SK-N-SH treated with all-trans-retinoic acid at 6 μM for 48 hours (cell line): ENCODE measurements around the gene TCEA3.

ENCODE experiments used
- ATAC-seq: fragments of 200-7000 bp; cut with Tn5 transposase; 3 replicates; pipeline ENCODE4 v1.9.1; 2020; ENCODE audit warnings: mild to moderate bottlenecking, moderate library complexity
- ARNTL ChIP-seq: fragments of 450-650 bp; formaldehyde crosslinking; IDR thresholded peaks from 2 replicates; pipeline ENCODE4 v1.5.0; 2020; ENCODE audit warnings: low read depth, mild to moderate bottlenecking, moderate library complexity, borderline replicate concordance
- BACH2 ChIP-seq: fragments of 250-450 bp; sonication (Bioruptor Pico); IDR thresholded peaks from 2 replicates; pipeline ENCODE4 v1.9.0; 2021; ENCODE audit warnings: mild to moderate bottlenecking, borderline replicate concordance
- CSDC2 ChIP-seq: fragments of 250-450 bp; sonication (Bioruptor Pico); IDR thresholded peaks from 2 replicates; pipeline ENCODE4 v1.5.0; 2020; ENCODE audit warnings: mild to moderate bottlenecking, moderate library complexity
- ESRRG ChIP-seq: fragments of 250-450 bp; sonication (Bioruptor Pico); IDR thresholded peaks from 2 replicates; pipeline ENCODE4 v1.6.1; 2021; ENCODE audit warnings: mild to moderate bottlenecking
- ISL1 ChIP-seq: fragments of 250-450 bp; sonication (Bioruptor Pico); IDR thresholded peaks from 2 replicates; pipeline ENCODE4 v2.1.2; 2022; ENCODE audit warnings: mild to moderate bottlenecking, moderate library complexity
- OSR1 ChIP-seq: fragments of 250-450 bp; sonication (Bioruptor Pico); IDR thresholded peaks from 2 replicates; pipeline ENCODE4 v1.8.0; 2022; ENCODE audit warnings: moderate library complexity, mild to moderate bottlenecking, inconsistent platforms
- PATZ1 ChIP-seq: fragments of 250-450 bp; sonication (Bioruptor Pico); IDR thresholded peaks from 2 replicates; pipeline ENCODE4 v1.8.0; 2020; ENCODE audit warnings: mild to moderate bottlenecking, moderate library complexity, borderline replicate concordance
- POU6F1 ChIP-seq: fragments of 250-450 bp; sonication (Bioruptor Pico); IDR thresholded peaks from 2 replicates; pipeline ENCODE4 v1.8.0; 2021; ENCODE audit warnings: low read depth, mild to moderate bottlenecking, moderate library complexity, borderline replicate concordance
- RARB ChIP-seq: fragments of 250-450 bp; sonication (Bioruptor Pico); IDR thresholded peaks from 2 replicates; pipeline ENCODE4 v1.8.0; 2021; ENCODE audit warnings: mild to moderate bottlenecking, moderate library complexity
- SNAI2 ChIP-seq: fragments of 250-450 bp; sonication (Bioruptor Pico); IDR thresholded peaks from 2 replicates; pipeline ENCODE4 v1.5.0; 2020; ENCODE audit warnings: mild to moderate bottlenecking, moderate library complexity
- TCF4 ChIP-seq: fragments of 250-450 bp; sonication (Bioruptor Pico); IDR thresholded peaks from 2 replicates; pipeline ENCODE4 v1.8.0; 2021; ENCODE audit warnings: mild to moderate bottlenecking, moderate library complexity, borderline replicate concordance
- TOX ChIP-seq: fragments of 250-450 bp; sonication (Bioruptor Pico); IDR thresholded peaks from 2 replicates; pipeline ENCODE4 v1.8.0; 2021; ENCODE audit warnings: mild to moderate bottlenecking, moderate library complexity, borderline replicate concordance
- ZC3H10 ChIP-seq: fragments of 250-450 bp; sonication (Bioruptor Pico); IDR thresholded peaks from 2 replicates; pipeline ENCODE4 v1.5.1; 2021; ENCODE audit warnings: mild to moderate bottlenecking, moderate library complexity
- ZFP3 ChIP-seq: fragments of 250-450 bp; sonication (Bioruptor Pico); IDR thresholded peaks from 2 replicates; pipeline ENCODE4 v1.5.0; 2020; ENCODE audit warnings: mild to moderate bottlenecking, moderate library complexity
- ZFP30 ChIP-seq: fragments of 450-650 bp; formaldehyde crosslinking; IDR thresholded peaks from 2 replicates; pipeline ENCODE4 v1.5.0; 2022; ENCODE audit warnings: mild to moderate bottlenecking, moderate library complexity
- ZNF565 ChIP-seq: fragments of 450-650 bp; formaldehyde crosslinking; conservative IDR thresholded peaks from 2 replicates; pipeline ENCODE4 v1.5.0; 2020; ENCODE audit warnings: low read depth, mild to moderate bottlenecking, moderate library complexity
- TF ChIP-seq, protein P1 (sequence below): fragments of 250-450 bp; sonication (Bioruptor Pico); IDR thresholded peaks from 2 replicates; pipeline ENCODE4 v1.5.1; 2020; ENCODE audit warnings: low read depth, mild to moderate bottlenecking, moderate library complexity

TCEA3 gene

GRCh38 chr1:23362218-23362713 is 62.3 kb downstream of the TCEA3 start:
- no peak for ATAC-seq
- TF ChIP-seq ZNF565 (CRISPR knock-in tag) (no peak), ARNTL (CRISPR knock-in tag) (no peak), ZFP30 (CRISPR knock-in tag) (no peak), TOX (CRISPR knock-in tag) (no peak), PATZ1 (CRISPR knock-in tag) (no peak), ISL1 (CRISPR knock-in tag) (no peak), ZFP3 (CRISPR knock-in tag) (no peak), POU6F1 (no peak), TCF4 (CRISPR knock-in tag) (no peak), SNAI2 (CRISPR knock-in tag) (no peak), RARB (no peak), CSDC2 (CRISPR knock-in tag) (no peak), ZC3H10 (no peak), ESRRG (CRISPR knock-in tag) (no peak)
- TF ChIP-seq, protein P1, sequence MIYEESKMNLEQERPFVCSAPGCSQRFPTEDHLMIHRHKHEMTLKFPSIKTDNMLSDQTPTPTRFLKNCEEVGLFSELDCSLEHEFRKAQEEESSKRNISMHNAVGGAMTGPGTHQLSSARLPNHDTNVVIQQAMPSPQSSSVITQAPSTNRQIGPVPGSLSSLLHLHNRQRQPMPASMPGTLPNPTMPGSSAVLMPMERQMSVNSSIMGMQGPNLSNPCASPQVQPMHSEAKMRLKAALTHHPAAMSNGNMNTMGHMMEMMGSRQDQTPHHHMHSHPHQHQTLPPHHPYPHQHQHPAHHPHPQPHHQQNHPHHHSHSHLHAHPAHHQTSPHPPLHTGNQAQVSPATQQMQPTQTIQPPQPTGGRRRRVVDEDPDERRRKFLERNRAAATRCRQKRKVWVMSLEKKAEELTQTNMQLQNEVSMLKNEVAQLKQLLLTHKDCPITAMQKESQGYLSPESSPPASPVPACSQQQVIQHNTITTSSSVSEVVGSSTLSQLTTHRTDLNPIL (CRISPR knock-in tag): no peak

DNA sequence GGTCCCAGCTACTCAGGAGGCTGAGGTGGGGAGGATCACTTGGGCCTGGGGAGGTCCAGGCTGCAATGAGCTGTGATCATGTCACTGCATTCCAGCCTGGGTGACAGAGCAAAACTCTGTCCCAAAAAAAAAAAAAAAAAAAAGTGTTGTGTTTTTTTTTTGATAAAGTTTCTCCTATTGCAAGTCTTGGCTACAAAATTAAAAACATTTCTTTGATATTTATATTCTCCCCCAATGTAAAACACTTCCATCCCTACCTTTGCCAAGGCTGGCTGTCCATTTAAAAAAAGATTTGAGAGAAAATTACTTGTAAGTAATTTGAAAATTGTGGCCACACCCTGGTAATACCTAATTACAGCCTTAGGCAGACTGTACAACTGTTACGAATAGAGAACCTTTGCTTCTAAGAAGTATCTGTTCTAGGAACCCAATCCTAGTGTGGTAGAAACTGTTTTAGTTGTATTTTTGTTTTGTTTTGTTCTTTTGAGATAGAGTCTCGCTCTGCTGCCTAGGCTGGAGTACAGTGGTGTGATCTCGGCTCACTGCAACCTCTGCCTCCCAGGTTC is 66.2 kb downstream of the TCEA3 start:
- no peak for ATAC-seq
- no peak for TF ChIP-seq BACH2

- ATAC-seq: no peak
- TF ChIP-seq, protein P1 (CRISPR knock-in tag): no peak
- TF ChIP-seq POU6F1: no peak
- no peak for TF ChIP-seq PATZ1 (CRISPR knock-in tag)
- TF ChIP-seq ZFP3 (CRISPR knock-in tag): no peak
- TF ChIP-seq ZFP30 (CRISPR knock-in tag): no peak
- TF ChIP-seq RARB: no peak
- no peak for TF ChIP-seq OSR1 (CRISPR knock-in tag)
- no peak for TF ChIP-seq ISL1 (CRISPR knock-in tag)
- TF ChIP-seq CSDC2 (CRISPR knock-in tag): no peak
- TF ChIP-seq TCF4 (CRISPR knock-in tag): no peak
Measured at GRCh38 chr1:23357138-23357908, 67.2 kb downstream of the TCEA3 start.
